GM12875 (cell line): ENCODE results near the gene CXCL8.

Experiments used
- H3K4me3 ChIP-seq: one replicate; pipeline ENCODE4 v1.5.1; 2011; ENCODE audit warnings: low read depth, low read length, control low read depth
- CTCF ChIP-seq: IDR thresholded peaks from 2 replicates; pipeline ENCODE4 v1.5.1; 2011; ENCODE audit warnings: low read depth, mild to moderate bottlenecking, control low read depth, inconsistent platforms, low read length, moderate library complexity, borderline replicate concordance; ENCODE audit not compliant: insufficient read depth

The CXCL8 gene

GRCh38 chr4:73718375-73719373 is 21.7 kb upstream of the CXCL8 start:
- no peak overlapping the region for H3K4me3 ChIP-seq

GRCh38 chr4:73721435-73721834 is 18.9 kb upstream of the CXCL8 start:
- no peak overlapping the region for H3K4me3 ChIP-seq
- no peak for TF ChIP-seq CTCF

More at GRCh38 chr4:73718375-73719373, 21.7 kb upstream of the CXCL8 start:
- TF ChIP-seq CTCF = no peak

GRCh38 chr4:73721909-73722308 is 18.5 kb upstream of the CXCL8 start:
- H3K4me3 ChIP-seq = no peak overlapping the region

GRCh38 chr4:73723023-73723422 is 17.3 kb upstream of the CXCL8 start:
- TF ChIP-seq CTCF = no peak
- no peak overlapping the region for H3K4me3 ChIP-seq

More at GRCh38 chr4:73721909-73722308, 18.5 kb upstream of the CXCL8 start:
- no peak for TF ChIP-seq CTCF

GRCh38 chr4:73723928-73724327 is 16.4 kb upstream of the CXCL8 start:
- H3K4me3 ChIP-seq = no peak overlapping the region
- TF ChIP-seq CTCF = no peak

- TF ChIP-seq CTCF = no peak
- no peak overlapping the region for H3K4me3 ChIP-seq
These were observed 14.9 kb upstream of the CXCL8 start for GRCh38 chr4:73725510-73725909.

GRCh38 chr4:73725985-73726384 is 14.4 kb upstream of the CXCL8 start:
- no peak overlapping the region for H3K4me3 ChIP-seq
- TF ChIP-seq CTCF = no peak
